ENCODE measurements around the gene FBXO3.
A peak's percentile ranks its signal among the peaks of the same experiment; 100 is the strongest.
"Not testable (repeated sequence)": the region's sequence is repeated elsewhere in the genome, so short reads cannot be mapped to it uniquely, and the experiment has no call there.

Gene FBXO3

GRCh38 chr11:33725496-33725895 is 48.8 kb downstream of the FBXO3 start:
- DNase-seq, result no peak

GRCh38 chr11:33724644-33725035 is 49.7 kb downstream of the FBXO3 start:
- no peak for DNase-seq

- no peak for DNase-seq
These were observed 51.0 kb downstream of the FBXO3 start for GRCh38 chr11:33723238-33723881.

- no peak for DNase-seq
These were observed 51.6 kb downstream of the FBXO3 start for GRCh38 chr11:33722590-33723234.

- no peak for DNase-seq
These were observed 52.3 kb downstream of the FBXO3 start for GRCh38 chr11:33721984-33722383.

- no peak for DNase-seq
These were observed 52.9 kb downstream of the FBXO3 start for GRCh38 chr11:33721426-33721825.

GRCh38 chr11:33719587-33719986 is 54.7 kb downstream of the FBXO3 start:
- no peak for DNase-seq

- DNase-seq, result no peak
These were observed 55.9 kb downstream of the FBXO3 start for GRCh38 chr11:33718440-33718839.

GRCh38 chr11:33716243-33716642 is 58.1 kb downstream of the FBXO3 start:
- DNase-seq, result no peak

GRCh38 chr11:33713856-33714398 is 60.4 kb downstream of the FBXO3 start:
- no peak for DNase-seq

- DNase-seq, result no peak
These were observed 61.0 kb downstream of the FBXO3 start for GRCh38 chr11:33713151-33713855.

GRCh38 chr11:33712436-33712835 is 61.9 kb downstream of the FBXO3 start:
- DNase-seq, result no peak

- DNase-seq, result no peak
These were observed 64.9 kb downstream of the FBXO3 start for GRCh38 chr11:33709466-33709865.

- no peak for DNase-seq
These were observed 65.3 kb downstream of the FBXO3 start for GRCh38 chr11:33708985-33709384.

- DNase-seq, result not testable (repeated sequence)
These were observed 66.5 kb downstream of the FBXO3 start for GRCh38 chr11:33707831-33708230.

GRCh38 chr11:33706966-33707365 is 67.4 kb downstream of the FBXO3 start:
- no peak for DNase-seq

- DNase-seq, result no peak
These were observed 67.8 kb downstream of the FBXO3 start for GRCh38 chr11:33706546-33706945.

GRCh38 chr11:33704240-33705002 is 69.9 kb downstream of the FBXO3 start:
- no peak for DNase-seq

GRCh38 chr11:33703788-33704187 is 70.5 kb downstream of the FBXO3 start:
- no peak for DNase-seq

- no peak for DNase-seq
These were observed 71.1 kb downstream of the FBXO3 start for GRCh38 chr11:33703234-33703633.

GRCh38 chr11:33701302-33702230 is 72.8 kb downstream of the FBXO3 start:
- DNase-seq, result peak; percentile 3
